HCT116 (cell line): ENCODE data around the gene TMEM82. TPM values are rescaled to one million over a fixed set of nuclear protein-coding genes. Genes with fewer than 3 reads are reported as not detected.

Source experiments
- ATAC-seq: fragments of 200-7000 bp; cut with Tn5 transposase; 2 replicates; pipeline ENCODE4 v1.9.1; 2020; ENCODE audit warnings: mild to moderate bottlenecking, moderate library complexity
- BruUV-seq: library from RNA; stranded (reverse); fragments of 400-500 nt; replicated peaks from 2 replicates; lab custom pipeline; 2021; lab: Mats Ljungman, UMichigan
- CTCF ChIA-PET: fragments of 300-600 bp; sonication (Branson Sonifier 250); formaldehyde crosslinking; loops from one replicate; lab custom pipeline; 2021; ENCODE audit warnings: antibody characterized with exemption; lab: Charles Lee
- POLR2A ChIA-PET: fragments of 300-600, 350-600 bp; sonication (Branson Sonifier 250); formaldehyde crosslinking; loops from one replicate; lab custom pipeline; 2021; ENCODE audit warnings: antibody characterized with exemption; lab: Charles Lee
- RAD21 ChIA-PET, 2 experiments: fragments of 300-600 bp; sonication (Branson Sonifier 250); formaldehyde crosslinking; loops; one replicate each; lab custom pipeline; 2023; ENCODE audit warnings: low total read pairs in 2 of 2; ENCODE audit not compliant: uncharacterized antibody in 2 of 2, unreplicated experiment in 2 of 2, low non-redundant PET in 1 of 2; lab: Charles Lee
- DNase-seq: peaks from one replicate; pipeline ENCODE4 v3.0.0-alpha.2; 2010; ENCODE audit warnings: low read depth, low spot score
- H2AFZ ChIP-seq: fragments of 200-600 bp; shearing (Covaris generic), sonication (generic); 2 replicates; pipeline ENCODE4 v1.6.1; 2017; ENCODE audit warnings: low read depth, mixed run types, mixed read lengths, antibody characterized with exemption, low read length; ENCODE audit not compliant: poor library complexity, severe bottlenecking
- H3K27ac ChIP-seq: 2 replicates; pipeline ENCODE4 v1.5.1; 2012; ENCODE audit warnings: low read depth, low read length
- H3K27me3 ChIP-seq: fragments of 200-600 bp; sonication (generic); 2 replicates; pipeline ENCODE4 v1.6.1; 2016; ENCODE audit warnings: mixed run types, low read length, mixed read lengths; ENCODE audit not compliant: insufficient read depth
- H3K36me3 ChIP-seq, 2 experiments: fragments of 200-500 bp in 1 of 2; fragments of 200-600 bp in 1 of 2; sonication (Bioruptor generic) in 1 of 2; sonication (generic) in 1 of 2; 2 replicates each; pipeline versions ENCODE4 v1.5.1 to v1.6.1; 2014 to 2016; ENCODE audit warnings: low read length in 2 of 2, inconsistent platforms in 1 of 2, mixed read lengths in 1 of 2, mixed run types in 1 of 2; ENCODE audit not compliant: insufficient read depth in 2 of 2, control insufficient read depth in 1 of 2
- H3K4me1 ChIP-seq, 2 experiments: fragments of 200-600 bp in 1 of 2; sonication (generic) in 1 of 2; 2 replicates each; pipeline versions ENCODE4 v1.5.1 to v1.6.1; 2012 to 2017; ENCODE audit warnings: low read length in 2 of 2, inconsistent platforms in 1 of 2, mild to moderate bottlenecking in 1 of 2, mixed read lengths in 1 of 2, mixed run types in 1 of 2, moderate library complexity in 1 of 2; ENCODE audit not compliant: insufficient read depth in 2 of 2, control insufficient read depth in 1 of 2
- H3K4me2 ChIP-seq: fragments of 200-600 bp; sonication (generic); 2 replicates; pipeline ENCODE4 v1.6.1; 2017; ENCODE audit warnings: mixed run types, low read length, mixed read lengths
- H3K4me3 ChIP-seq, 2 experiments: fragments of 200-600 bp in 1 of 2; sonication (generic) in 1 of 2; replicated peaks in 1 of 2; 2 replicates each; pipeline ENCODE4 v1.5.1; 2011 to 2016; ENCODE audit warnings: low read length in 2 of 2, control low read depth in 1 of 2, low read depth in 1 of 2, mild to moderate bottlenecking in 1 of 2, mixed read lengths in 1 of 2, mixed run types in 1 of 2
- H3K79me2 ChIP-seq: fragments of 200-600 bp; sonication (generic); 2 replicates; pipeline ENCODE4 v1.6.1; 2017; ENCODE audit warnings: mild to moderate bottlenecking, mixed run types, low read length, moderate library complexity, mixed read lengths; ENCODE audit not compliant: insufficient read depth
- H3K9ac ChIP-seq: fragments of 200-600 bp; sonication (generic); 2 replicates; pipeline ENCODE4 v1.6.1; 2016; ENCODE audit warnings: low read length, mixed read lengths
- H3K9me2 ChIP-seq: fragments of 200-600 bp; sonication (generic), shearing (Covaris generic); 2 replicates; pipeline ENCODE4 v1.6.1; 2017; ENCODE audit warnings: mixed run types, mild to moderate bottlenecking, moderate library complexity; ENCODE audit not compliant: insufficient read depth
- H3K9me3 ChIP-seq, 2 experiments: fragments of 200-500 bp in 1 of 2; fragments of 200-600 bp in 1 of 2; sonication (Bioruptor generic) in 1 of 2; sonication (generic) in 1 of 2; 2 replicates each; pipeline ENCODE4 v1.6.1; 2014 to 2017; ENCODE audit warnings: low read length in 2 of 2, mixed read lengths in 2 of 2, inconsistent platforms in 1 of 2, low read depth in 1 of 2, mild to moderate bottlenecking in 1 of 2, mixed run types in 1 of 2, moderate library complexity in 1 of 2; ENCODE audit not compliant: control insufficient read depth in 1 of 2, insufficient read depth in 1 of 2
- H4K20me1 ChIP-seq: fragments of 200-600 bp; sonication (generic), shearing (Covaris generic); 2 replicates; pipeline ENCODE4 v1.6.1; 2017; ENCODE audit warnings: mixed run types, mild to moderate bottlenecking, moderate library complexity; ENCODE audit not compliant: insufficient read depth
- ATF3 ChIP-seq: IDR thresholded peaks from 2 replicates; pipeline ENCODE4 v1.6.1; 2012
- CBX3 ChIP-seq: IDR thresholded peaks from 2 replicates; pipeline ENCODE4 v1.6.1; 2012; ENCODE audit warnings: low read depth
- CEBPB ChIP-seq: IDR thresholded peaks from 2 replicates; pipeline ENCODE4 v1.6.1; 2012; ENCODE audit warnings: low read depth
- MAX ChIP-seq: IDR thresholded peaks from 2 replicates; pipeline ENCODE4 v1.6.1; 2012
- REST ChIP-seq: IDR thresholded peaks from 2 replicates; pipeline ENCODE4 v1.6.1; 2012; ENCODE audit warnings: low read depth
- SP1 ChIP-seq: IDR thresholded peaks from 2 replicates; pipeline ENCODE4 v1.6.1; 2012; ENCODE audit warnings: low read depth
- TCF7L2 ChIP-seq: IDR thresholded peaks from 2 replicates; pipeline ENCODE4 v1.7.0; 2011; ENCODE audit warnings: borderline replicate concordance, inconsistent platforms; ENCODE audit not compliant: insufficient read depth, insufficient read length; ENCODE audit errors: extremely low read depth
- ZBTB33 ChIP-seq: IDR thresholded peaks from 2 replicates; pipeline ENCODE4 v1.6.1; 2011; ENCODE audit warnings: mild to moderate bottlenecking, low read length, moderate library complexity; ENCODE audit not compliant: insufficient replicate concordance; ENCODE audit errors: extremely low read depth
- ZFX ChIP-seq: fragments of 450-650 bp; IDR thresholded peaks from 2 replicates; pipeline ENCODE4 v1.6.1; 2017
- intact Hi-C: fragments of 100-400 bp; cut with micrococcal nuclease; formaldehyde crosslinking; loops from 2 replicates; pipeline ENCODE4 v1.10.0; 2022
- total RNA-seq: library from RNA; stranded (reverse); gene quantifications from one replicate; pipeline ENCODE4 v1.2.1, GENCODE V29; 2021; ENCODE audit not compliant: unreplicated experiment

TMEM82 gene
- total RNA-seq, 1 experiment from 2014 or later: not detected

GRCh38 chr1:15764269-15764764 lies 22.0 kb downstream of the TMEM82 start:
- no peak overlapping the region for H3K27ac ChIP-seq
- intact Hi-C loops: no loop called here
- H3K9ac ChIP-seq: no peak overlapping the region

More at GRCh38 chr1:15764269-15764764, 22.0 kb downstream of the TMEM82 start:
- no peak overlapping the region for H2AFZ ChIP-seq
- no TSS peak for BruUV-seq
- H3K4me3 ChIP-seq: 0 out of 4 replicates have a peak overlapping the region, but pooled peaks of 1 of the 2 experiments have one; percentile 6
- H3K27me3 ChIP-seq: no peaks in the 10 kb centered on the region
- CTCF ChIA-PET: no interaction called here
- H4K20me1 ChIP-seq: no peaks in the 10 kb centered on the region
- TF ChIP-seq ATF3: no peak
- no peak for TF ChIP-seq REST
- TF ChIP-seq TCF7L2: no peak
- no peak for TF ChIP-seq CBX3
- no peak for TF ChIP-seq ZFX
- TF ChIP-seq ZBTB33: no peak
- no peak for TF ChIP-seq SP1
- TF ChIP-seq CEBPB: no peak
- TF ChIP-seq MAX: no peak
- TF ChIP-seq, all 23 proteins: peak for 0
- peaks cover 8 to 22% of the 10 kb centered on the region in 2 experiments; a peak in 3 of 4 replicates for H3K4me1 ChIP-seq
- peak; percentile 57 for ATAC-seq
- RAD21 ChIA-PET: no interaction called here
- no peaks in the 10 kb centered on the region for H3K79me2 ChIP-seq
- no peaks in the 10 kb centered on the region for H3K36me3 ChIP-seq
- POLR2A ChIA-PET: no interaction called here
- peak overlapping the region; percentile 51 for H3K4me2 ChIP-seq
- H3K9me3 ChIP-seq: no peaks in the 10 kb centered on the region
- DNase-seq: no peak
- no peaks in the 10 kb centered on the region for H3K9me2 ChIP-seq
